H1 (cell line): ENCODE results near the gene TOR1AIP1. TPM values are rescaled to one million over a fixed set of nuclear protein-coding genes. Genes with fewer than 3 reads are reported as not detected.

ENCODE experiments used
- CTCF ChIA-PET: fragments of 300-600 bp; sonication (Branson Sonifier 250); formaldehyde crosslinking; loops from one replicate; lab custom pipeline; 2021; ENCODE audit not compliant: partially characterized antibody; lab: Charles Lee
- POLR2A ChIA-PET: fragments of 300-600 bp; sonication (Branson Sonifier 250); formaldehyde crosslinking; loops from one replicate; lab custom pipeline; 2021; ENCODE audit warnings: inconsistent platforms; ENCODE audit not compliant: partially characterized antibody; lab: Charles Lee
- DNase-seq, 2 experiments: peaks; one replicate each; pipeline versions ENCODE4 v3.0.0 to v3.0.0-alpha.2; 2010 to 2022; ENCODE audit warnings: low spot score in 2 of 2, low read depth in 1 of 2, mixed read lengths in 1 of 2
- FAIRE-seq: peaks from 2 replicates; lab custom pipeline; 2011; peaks lifted over from hg19 to GRCh38; lab: Jason Lieb, UNC
- H2AFZ ChIP-seq: 2 replicates; pipeline ENCODE4 v1.8.1; 2012; ENCODE audit warnings: low read length, inconsistent platforms
- H2AK5ac ChIP-seq: 2 replicates; pipeline ENCODE4 v1.6.1; 2013; ENCODE audit warnings: low read depth, low read length
- H2BK120ac ChIP-seq: replicated peaks from 2 replicates; pipeline ENCODE3; 2013; ENCODE audit warnings: low read depth, low read length, inconsistent platforms
- H2BK12ac ChIP-seq: 2 replicates; pipeline ENCODE4 v1.6.1; 2013; ENCODE audit warnings: low read depth, low read length
- H2BK15ac ChIP-seq: 2 replicates; pipeline ENCODE4 v1.6.1; 2013; ENCODE audit warnings: low read length
- H2BK20ac ChIP-seq: 2 replicates; pipeline ENCODE4 v1.6.1; 2013; ENCODE audit warnings: low read length
- H2BK5ac ChIP-seq: 2 replicates; pipeline ENCODE4 v1.6.1; 2013; ENCODE audit warnings: low read depth, low read length
- H3K14ac ChIP-seq: 2 replicates; pipeline ENCODE4 v1.6.1; 2013; ENCODE audit warnings: inconsistent platforms; ENCODE audit not compliant: insufficient read length
- H3K18ac ChIP-seq: 2 replicates; pipeline ENCODE4 v1.6.1; 2013; ENCODE audit warnings: low read length; ENCODE audit errors: extremely low read depth
- H3K23ac ChIP-seq: 2 replicates; pipeline ENCODE4 v1.6.1; 2013; ENCODE audit warnings: inconsistent platforms; ENCODE audit not compliant: insufficient read length
- H3K23me2 ChIP-seq: 2 replicates; pipeline ENCODE4 v1.6.1; 2013; ENCODE audit warnings: low read depth, low read length
- H3K27ac ChIP-seq: 2 replicates; pipeline ENCODE4 v1.6.1; 2011; ENCODE audit warnings: low read depth, low read length, inconsistent platforms
- H3K27me3 ChIP-seq, 4 experiments: replicated peaks in 1 of 4; 1 replicate in 1 of 4; 2 replicates in 3 of 4; pipeline versions ENCODE4 v1.6.1 to v1.8.1; 2011 to 2013; ENCODE audit warnings: low read length in 3 of 4, mild to moderate bottlenecking in 3 of 4, inconsistent platforms in 2 of 4, mixed read lengths in 2 of 4, moderate library complexity in 1 of 4; ENCODE audit not compliant: control insufficient read depth in 3 of 4, insufficient read depth in 3 of 4; ENCODE audit errors: extremely low read depth in 1 of 4
- H3K36me3 ChIP-seq, 4 experiments: 2 replicates each; pipeline versions ENCODE4 v1.6.1 to v1.8.1; 2011 to 2013; ENCODE audit warnings: mild to moderate bottlenecking in 4 of 4, low read length in 3 of 4, moderate library complexity in 2 of 4, control low read depth in 1 of 4, inconsistent platforms in 1 of 4; ENCODE audit not compliant: insufficient read depth in 4 of 4, control insufficient read depth in 2 of 4
- H3K4ac ChIP-seq: replicated peaks from 2 replicates; pipeline ENCODE3; 2013; ENCODE audit warnings: low read length, low read depth, mixed read lengths, inconsistent platforms; ENCODE audit not compliant: insufficient read length
- H3K4me1 ChIP-seq, 4 experiments: replicated peaks in 1 of 4; 1 replicate in 1 of 4; 2 replicates in 3 of 4; pipeline versions ENCODE4 v1.6.1 to v1.8.1; 2011 to 2013; ENCODE audit warnings: low read length in 3 of 4, inconsistent platforms in 2 of 4, mixed read lengths in 1 of 4; ENCODE audit not compliant: insufficient read depth in 4 of 4, control insufficient read depth in 3 of 4
- H3K4me2 ChIP-seq, 2 experiments: 2 replicates each; pipeline versions ENCODE4 v1.6.1 to v1.8.1; 2011 to 2013; ENCODE audit warnings: low read depth in 2 of 2, low read length in 2 of 2, control low read depth in 1 of 2, inconsistent platforms in 1 of 2, mild to moderate bottlenecking in 1 of 2; ENCODE audit not compliant: insufficient read depth in 1 of 2
- H3K4me3 ChIP-seq, 4 experiments: fragments of 200-600, 300-600 bp in 1 of 4; sonication (generic), shearing (Covaris generic), sonication (Bioruptor Twin) in 1 of 4; 2 replicates each; pipeline versions ENCODE4 v1.5.1 to v1.8.1; 2011 to 2016; ENCODE audit warnings: low read length in 4 of 4, low read depth in 3 of 4, control low read depth in 2 of 4, inconsistent platforms in 2 of 4, mild to moderate bottlenecking in 2 of 4, mixed read lengths in 1 of 4, moderate library complexity in 1 of 4; ENCODE audit not compliant: insufficient read depth in 2 of 4; ENCODE audit errors: extremely low read depth in 1 of 4
- H3K56ac ChIP-seq: replicated peaks from 2 replicates; pipeline ENCODE3; 2013; ENCODE audit warnings: low read depth, mild to moderate bottlenecking, mixed read lengths, low read length, inconsistent platforms; ENCODE audit not compliant: insufficient read length
- H3K79me1 ChIP-seq: 2 replicates; pipeline ENCODE4 v1.6.1; 2013; ENCODE audit warnings: low read depth, low read length, control low read depth
- H3K79me2 ChIP-seq, 2 experiments: 2 replicates each; pipeline versions ENCODE4 v1.6.1 to v1.8.1; 2012 to 2013; ENCODE audit warnings: low read length in 2 of 2, mild to moderate bottlenecking in 2 of 2, inconsistent platforms in 1 of 2; ENCODE audit not compliant: insufficient read depth in 2 of 2, control insufficient read depth in 1 of 2
- H3K9ac ChIP-seq, 4 experiments: replicated peaks in 1 of 4; 1 replicate in 1 of 4; 2 replicates in 3 of 4; pipeline versions ENCODE4 v1.6.1 to v1.8.1; 2011 to 2013; ENCODE audit warnings: low read depth in 3 of 4, low read length in 3 of 4, control low read depth in 2 of 4, mild to moderate bottlenecking in 2 of 4, moderate library complexity in 2 of 4, inconsistent platforms in 1 of 4; ENCODE audit errors: extremely low read depth in 1 of 4
- H3K9me3 ChIP-seq, 2 experiments: 2 replicates each; pipeline versions ENCODE4 v1.6.1 to v1.8.1; 2012 to 2013; ENCODE audit warnings: mild to moderate bottlenecking in 2 of 2, moderate library complexity in 2 of 2, control low read depth in 1 of 2, inconsistent platforms in 1 of 2, low read depth in 1 of 2, low read length in 1 of 2, mixed read lengths in 1 of 2; ENCODE audit not compliant: insufficient read depth in 2 of 2
- H4K20me1 ChIP-seq, 2 experiments: replicated peaks in 1 of 2; 2 replicates each; pipeline versions ENCODE3 to v1.8.1; 2011 to 2013; ENCODE audit warnings: inconsistent platforms in 2 of 2, low read length in 2 of 2, mild to moderate bottlenecking in 1 of 2; ENCODE audit not compliant: insufficient read depth in 2 of 2, control insufficient read depth in 1 of 2
- H4K5ac ChIP-seq: 2 replicates; pipeline ENCODE4 v1.6.1; 2013; ENCODE audit warnings: low read length, low read depth, mixed read lengths, inconsistent platforms; ENCODE audit not compliant: insufficient read length
- H4K8ac ChIP-seq: 2 replicates; pipeline ENCODE4 v1.8.0; 2013; ENCODE audit warnings: mild to moderate bottlenecking, moderate library complexity, low read length, inconsistent platforms; ENCODE audit not compliant: insufficient read depth; ENCODE audit errors: extremely low read depth
- H4K91ac ChIP-seq: replicated peaks from 2 replicates; pipeline ENCODE3; 2013; ENCODE audit warnings: low read length, mixed read lengths, inconsistent platforms; ENCODE audit not compliant: insufficient read length
- KDM5A ChIP-seq: fragments of 200-600 bp; IDR thresholded peaks from 2 replicates; pipeline ENCODE4 v1.7.1; 2012; ENCODE audit warnings: mild to moderate bottlenecking, low read length, inconsistent platforms, mixed read lengths
- SP1 ChIP-seq: IDR thresholded peaks from 2 replicates; pipeline ENCODE4 v1.6.1; 2011; ENCODE audit warnings: low read depth, low read length
- SUZ12 ChIP-seq: fragments of 200-600 bp; sonication (generic); IDR thresholded peaks from 2 replicates; pipeline ENCODE4 v1.6.1; 2012; ENCODE audit warnings: mild to moderate bottlenecking, inconsistent platforms, low read length, moderate library complexity, mixed read lengths
- WGBS, 2 experiments: shearing (Covaris generic) in 1 of 2; methylation state at CpG; one replicate each; pipeline versions ENCODE4 v1.1.6 to v1.1.7; 2013 to 2015; ENCODE audit warnings: low lambda C conversion rate in 2 of 2, mixed read lengths in 2 of 2, inconsistent platforms in 1 of 2, low coverage in 1 of 2, missing lambda C conversion rate in 1 of 2; ENCODE audit not compliant: insufficient replicate concordance in 2 of 2, insufficient coverage in 1 of 2, insufficient read length in 1 of 2; ENCODE audit errors: extremely low coverage in 1 of 2, missing lambda C conversion rate in 1 of 2; 5-methylcytosine and 5-hydroxymethylcytosine counted together
- polyA plus RNA-seq, 7 experiments: library from polyadenylated mRNA; depleted of rRNA in 3 of 7; stranded (reverse) in 5 of 7; unstranded in 2 of 7; fragments of >200 nt in 5 of 7; fragments of 200-250 nt in 2 of 7; gene quantifications; 1 replicate in 5 of 7; 2 replicates in 1 of 7; 4 replicates in 1 of 7; pipeline versions ENCODE4 v1.2.1 to v1.2.3, GENCODE V29; 2011 to 2013; ENCODE audit warnings: missing spikeins in 2 of 7, mixed read lengths in 2 of 7
- total RNA-seq: library from RNA; stranded (reverse); fragmentation: NEBNext Ultra II Directional; extraction: Animal tissue kit (Norgen Biotek cat#: 25700); gene quantifications from 2 replicates; pipeline ENCODE4 v1.2.1, GENCODE V29; 2021

Gene TOR1AIP1
- total and polyA plus RNA-seq, 2 of the 8 experiments (the other 6 are each of a cell fraction or from before 2014, with no cell fraction given), result 5.7 to 22.8 TPM

DNA sequence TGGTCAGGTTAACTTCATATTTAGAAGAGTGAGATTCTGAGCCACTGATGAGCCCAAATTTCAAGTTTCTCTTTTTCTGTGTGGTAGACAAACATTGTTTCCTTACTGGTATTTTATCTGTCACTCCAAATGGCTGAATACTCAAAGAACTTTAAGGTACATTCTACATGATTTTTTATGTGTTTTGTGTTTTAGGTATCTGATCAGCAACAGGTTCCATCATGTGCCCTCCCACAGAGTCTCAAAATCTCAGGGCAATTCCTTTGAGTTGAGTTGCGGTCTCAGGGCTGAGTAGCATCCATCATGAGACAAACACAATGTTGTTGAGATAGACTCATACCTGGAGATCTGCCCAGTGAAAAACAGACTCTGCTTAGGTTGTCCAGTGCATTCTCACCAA is 57.9 kb downstream of the TOR1AIP1 start:
- WGBS, 2 experiments, result 88% methylated on average over 1 of the region's 1 CpG; no CpG with 5 or more reads in 1 of the 2 experiments
- POLR2A ChIA-PET, result no interaction called here

More for the DNA sequence above, 57.9 kb downstream of the TOR1AIP1 start:
- no peaks in the 10 kb centered on the region for H3K36me3 ChIP-seq
- H3K23me2 ChIP-seq, result no peaks in the 10 kb centered on the region
- CTCF ChIA-PET, result interaction anchor here (0.6 to 0.7 kb wide), 2 partner anchors 9 to 28 kb away, joined by 3 read pairs; no protein-coding TSS in a partner anchor
- no peak overlapping the region for H3K23ac ChIP-seq
- H2BK20ac ChIP-seq, result no peak overlapping the region
- H3K27me3 ChIP-seq, result no peaks in the 10 kb centered on the region
- H3K56ac ChIP-seq, result no peak overlapping the region
- H3K18ac ChIP-seq, result no peak overlapping the region
- no peak overlapping the region for H2BK12ac ChIP-seq
- H3K9ac ChIP-seq, result no peak overlapping the region; a peak in 1 of 7 replicates
- H4K5ac ChIP-seq, result no peak overlapping the region
- H3K4me2 ChIP-seq, result no peak overlapping the region
- H4K8ac ChIP-seq, result no peak overlapping the region
- H2BK120ac ChIP-seq, result no peak overlapping the region
- DNase-seq (no peak), FAIRE-seq (no peak)
- H3K4ac ChIP-seq, result no peak overlapping the region
- H2BK5ac ChIP-seq, result no peak overlapping the region
- no peaks in the 10 kb centered on the region for H4K20me1 ChIP-seq
- H3K14ac ChIP-seq, result no peak overlapping the region
- no peak overlapping the region for H3K27ac ChIP-seq
- no peak overlapping the region for H3K4me3 ChIP-seq
- no peak overlapping the region for H2BK15ac ChIP-seq
- no peak overlapping the region for H2AK5ac ChIP-seq
- no peaks in the 10 kb centered on the region for H3K79me1 ChIP-seq
- H2AFZ ChIP-seq, result no peak overlapping the region
- H3K9me3 ChIP-seq, result no peaks in the 10 kb centered on the region
- H4K91ac ChIP-seq, result no peak overlapping the region
- no peaks in the 10 kb centered on the region for H3K79me2 ChIP-seq
- no peaks in the 10 kb centered on the region for H3K4me1 ChIP-seq
- TF ChIP-seq SP1 (no peak), SUZ12 (no peak), KDM5A (no peak)
- TF ChIP-seq, all 59 proteins: peak for 0
